GM19455 (cell line): ENCODE results near the gene ST6GALNAC2.
"Not testable (repeated sequence)": the region's sequence is repeated elsewhere in the genome, so short reads cannot be mapped to it uniquely, and the experiment has no call there.

ENCODE experiments used
- ATAC-seq: cut with Tn5 transposase; IDR thresholded peaks from one replicate; pipeline ENCODE4 v1.9.1; 2021; ENCODE audit not compliant: unreplicated experiment

The ST6GALNAC2 gene

GRCh38 chr17:76585649-76586593, at the start of gene ST6GALNAC2:
TSS of gene ST6GALNAC2 (minus strand) at chr17:76585860. CDS start at chr17:76585808, 52 bp downstream.
- no peak for ATAC-seq

DNA sequence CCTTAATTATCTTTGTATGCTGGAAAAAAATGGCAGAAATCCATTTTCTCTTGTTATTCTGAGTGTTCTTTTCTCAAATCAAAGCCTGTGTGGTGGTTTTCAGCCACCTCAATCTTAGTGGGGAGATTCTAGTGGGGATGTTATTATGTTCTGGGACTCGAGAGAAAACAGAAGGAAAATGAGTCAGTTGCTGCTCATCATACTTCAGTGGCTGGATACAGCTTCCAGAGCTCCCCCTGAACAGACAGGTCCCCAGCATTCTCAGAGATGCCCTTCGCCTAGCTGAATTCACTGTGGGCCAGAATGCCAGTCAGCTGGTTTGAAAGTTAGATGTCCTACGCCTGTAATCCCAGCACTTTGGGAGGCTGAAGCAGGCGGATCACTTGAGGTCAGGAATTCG, 49.4 kb upstream of the ST6GALNAC2 start:
- ATAC-seq, result no peak

- ATAC-seq, result no peak
Measured at GRCh38 chr17:76633628-76634328, 48.1 kb upstream of the ST6GALNAC2 start.

GRCh38 chr17:76631821-76632565, 46.3 kb upstream of the ST6GALNAC2 start:
- no peak for ATAC-seq

- no peak for ATAC-seq
Measured at GRCh38 chr17:76630151-76630550, 44.5 kb upstream of the ST6GALNAC2 start.

DNA sequence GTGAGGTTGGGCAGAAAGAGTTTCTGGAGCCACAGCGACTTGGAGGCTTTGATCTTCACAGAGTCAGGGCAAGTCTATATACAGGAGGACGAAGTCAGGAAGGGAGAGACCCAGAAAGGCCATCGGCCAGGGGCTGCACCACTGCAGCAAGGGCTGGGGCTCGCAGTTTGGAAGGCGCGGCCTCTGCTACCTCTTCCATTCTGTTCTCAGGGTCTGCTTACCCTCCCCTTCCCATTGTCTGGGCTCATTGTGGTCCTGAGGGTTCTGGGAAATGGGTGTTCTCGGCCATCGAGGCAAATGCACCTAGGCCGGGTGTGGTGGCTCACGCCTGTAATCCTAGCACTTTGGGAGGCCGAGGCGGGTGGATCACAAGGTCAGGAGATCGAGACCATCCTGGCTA, 41.9 kb upstream of the ST6GALNAC2 start:
- no peak for ATAC-seq

DNA sequence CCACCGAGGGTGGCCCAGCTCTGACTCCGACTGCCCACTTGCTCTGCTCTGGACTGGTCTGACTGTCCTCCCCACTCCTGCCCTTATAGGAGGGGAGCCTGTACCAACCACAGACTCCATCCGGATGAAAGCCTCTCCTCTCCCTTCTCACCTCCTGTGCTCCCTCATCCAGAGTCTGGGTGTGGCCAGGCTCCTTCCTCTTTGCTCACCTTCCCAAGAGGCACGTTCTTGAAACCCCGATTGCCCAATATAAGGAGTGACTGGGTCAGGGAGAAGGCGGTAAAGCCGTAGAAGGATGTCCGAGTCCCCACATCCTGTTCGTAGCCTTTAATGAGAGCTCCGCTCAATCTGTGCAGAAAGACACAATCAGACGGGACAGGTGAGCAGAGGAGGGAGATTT, 40.8 kb upstream of the ST6GALNAC2 start:
- no peak for ATAC-seq

DNA sequence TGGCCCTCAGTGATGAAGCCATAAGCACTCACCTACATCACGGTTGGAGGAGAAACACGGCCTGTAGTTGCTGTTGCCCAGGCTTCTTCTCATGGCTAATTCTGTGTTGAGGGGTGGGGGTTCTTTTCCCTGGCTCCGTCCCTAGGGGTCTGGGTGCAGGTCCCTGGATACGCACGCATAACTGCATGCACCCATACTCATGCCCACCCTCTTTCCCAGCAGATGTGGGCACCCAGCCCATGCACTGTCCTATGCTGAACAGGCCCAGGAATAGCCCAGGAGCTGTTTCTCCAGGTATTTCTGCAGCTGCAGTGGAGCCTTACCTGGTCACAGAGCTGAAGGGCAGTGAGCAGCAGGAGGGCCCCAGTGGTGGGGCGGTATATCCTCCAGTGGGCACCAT, 39.8 kb upstream of the ST6GALNAC2 start:
- ATAC-seq, result no peak

GRCh38 chr17:76623271-76624146, 37.8 kb upstream of the ST6GALNAC2 start:
- ATAC-seq, result no peak

DNA sequence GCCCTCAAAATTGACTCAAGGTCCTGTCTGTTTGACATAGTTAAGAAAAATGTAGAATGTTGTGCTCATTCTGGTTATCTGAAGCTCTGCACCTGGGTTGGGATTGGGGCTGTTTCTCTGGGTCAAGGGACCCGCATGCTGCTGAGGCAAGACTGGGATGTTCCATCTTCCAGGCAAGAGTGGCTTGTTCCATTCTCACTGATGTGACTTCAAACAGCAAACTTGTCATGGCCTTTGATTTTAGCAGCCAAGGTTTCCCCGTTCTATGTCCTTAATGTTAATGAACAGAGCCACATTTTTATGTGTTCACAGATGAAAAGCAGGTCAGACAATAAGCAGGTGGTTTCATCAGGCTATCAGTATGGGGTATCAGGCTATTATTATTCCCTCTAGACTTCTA, 32.2 kb upstream of the ST6GALNAC2 start:
- no peak for ATAC-seq

DNA sequence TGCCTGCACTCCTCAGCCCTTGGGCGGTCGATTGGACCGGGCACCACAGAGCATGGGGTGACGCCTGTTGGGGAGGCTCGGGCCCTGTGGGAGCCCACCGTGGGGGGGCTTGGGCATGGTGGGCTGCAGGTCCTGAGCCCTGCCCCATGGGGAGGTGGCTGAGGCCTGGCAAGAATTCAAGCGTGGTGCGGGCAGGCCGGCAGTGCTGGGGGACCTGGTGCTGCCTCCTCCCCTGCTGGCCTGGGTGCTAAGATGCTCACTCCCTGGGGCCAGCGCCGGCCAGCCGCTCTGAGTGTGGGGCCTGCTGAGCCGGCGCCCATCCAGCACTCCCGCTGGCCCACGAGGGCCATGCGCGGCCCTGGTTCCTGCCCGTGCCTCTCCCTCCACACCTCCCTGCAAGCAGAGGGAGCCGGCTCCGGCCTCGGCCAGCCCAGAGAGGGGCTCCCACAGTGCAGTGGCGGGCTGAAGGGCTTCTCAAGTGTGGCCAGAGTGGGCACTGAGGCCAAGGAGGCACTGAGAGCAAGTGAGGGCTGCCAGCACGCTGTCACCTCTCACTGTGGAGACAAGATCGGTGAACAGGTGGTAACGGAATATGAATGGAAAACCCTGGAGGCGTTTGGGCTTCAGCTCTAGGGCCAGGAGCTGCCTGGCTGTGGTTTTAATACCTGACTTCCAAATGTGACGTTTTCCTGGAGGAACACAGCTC, 29.4 kb upstream of the ST6GALNAC2 start:
- no peak for ATAC-seq

- ATAC-seq, result not testable (repeated sequence)
Measured at GRCh38 chr17:76614064-76614759, 28.6 kb upstream of the ST6GALNAC2 start.

GRCh38 chr17:76612977-76613851, 27.6 kb upstream of the ST6GALNAC2 start:
- no peak for ATAC-seq

- ATAC-seq, result no peak
Measured at GRCh38 chr17:76612465-76612864, 26.8 kb upstream of the ST6GALNAC2 start.

GRCh38 chr17:76611758-76612157, 26.1 kb upstream of the ST6GALNAC2 start:
- ATAC-seq, result no peak

DNA sequence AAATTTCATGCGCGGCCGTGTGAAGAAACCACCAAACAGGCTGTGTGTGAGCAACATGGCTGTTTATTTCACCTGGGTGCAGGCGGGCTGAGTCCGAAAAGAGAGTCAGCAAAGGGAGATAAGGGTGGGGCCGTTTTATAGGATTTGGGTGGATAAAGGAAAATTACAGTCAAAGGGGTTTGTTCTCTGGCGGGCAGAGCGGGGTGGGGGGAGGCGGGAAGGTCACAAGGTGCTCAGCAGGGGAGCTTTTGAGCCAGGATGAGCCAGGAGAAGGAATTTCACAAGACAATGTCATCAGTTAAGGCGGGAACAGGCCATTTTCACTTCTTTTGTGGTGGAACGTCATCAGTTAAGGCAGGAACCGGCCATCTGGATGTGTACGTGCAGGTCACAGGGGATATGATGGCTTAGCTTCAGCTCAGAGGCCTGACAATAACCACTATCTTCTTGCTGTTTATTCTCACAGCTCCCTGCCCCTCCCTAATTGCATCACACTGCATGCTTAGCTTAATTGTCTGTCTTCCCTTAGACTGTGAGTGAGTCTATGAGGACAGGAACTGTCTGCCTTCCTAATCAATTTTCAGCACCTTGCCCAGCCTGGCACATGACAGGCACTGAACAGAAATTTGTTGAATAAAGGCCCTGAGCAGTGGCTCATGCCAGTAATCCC, 25.6 kb upstream of the ST6GALNAC2 start:
- not testable (repeated sequence) for ATAC-seq

- not testable (repeated sequence) for ATAC-seq
Measured at GRCh38 chr17:76606685-76607084, 21.0 kb upstream of the ST6GALNAC2 start.

- no peak for ATAC-seq
Measured at GRCh38 chr17:76601065-76601464, 15.4 kb upstream of the ST6GALNAC2 start.
